Measurements from ENCODE around the gene KCNJ4. TPM values are rescaled to one million over a fixed set of nuclear protein-coding genes. Genes with fewer than 3 reads are reported as not detected.

The KCNJ4 gene
- total RNA-seq, 1 experiment from 2014 or later, result 0.92 TPM

GRCh38 chr22:38501797-38502672, 47.0 kb upstream of the KCNJ4 start:
- H3K27ac ChIP-seq (ENCODE audit: insufficient read length, low read depth, low read length), result no peak overlapping the region
- no peak overlapping the region for H2AK5ac ChIP-seq (ENCODE audit: insufficient read length, low read length)
- no peak overlapping the region for H3K4me2 ChIP-seq (ENCODE audit: insufficient read depth, insufficient read length, low read length)
- no peak overlapping the region for H3K23ac ChIP-seq (ENCODE audit: insufficient read length, low read depth, low read length)
- H2BK15ac ChIP-seq (ENCODE audit: low read depth, low read length), result no peak overlapping the region
- no peak overlapping the region for H4K8ac ChIP-seq (replicated peaks; ENCODE audit: insufficient read length, low read depth, low read length)
- H3K79me2 ChIP-seq (ENCODE audit: insufficient read depth, low read length), result peaks cover 37% of the 10 kb centered on the region; the same call in 1 of the 2 replicates
- H3K27me3 ChIP-seq (ENCODE audit: insufficient read depth, low read length), result no peaks in the 10 kb centered on the region
- no peak overlapping the region for H3K14ac ChIP-seq (ENCODE audit: insufficient read depth, low read length)
- no peak overlapping the region for H3K18ac ChIP-seq (ENCODE audit: insufficient read length, low read depth, low read length)
- no peaks in the 10 kb centered on the region; the same call in 1 of the 2 replicates for H3K4me1 ChIP-seq (ENCODE audit: insufficient read depth, low read length)
- H2BK120ac ChIP-seq (ENCODE audit: low read depth, low read length, poor library complexity, severe bottlenecking), result no peak overlapping the region
- no peak overlapping the region for H2AFZ ChIP-seq (ENCODE audit: low read length)
- TF ChIP-seq CTCF (conservative IDR thresholded peaks at IDR 0.05), result no peak
- whole genome bisulfite sequencing (ENCODE audit: extremely low coverage, insufficient read length, low lambda C conversion rate), result no CpG with 5 or more reads among the region's 10 CpGs
- peaks cover 30 to 33% of the 10 kb centered on the region in 2 experiments for H3K4me1 Mint-ChIP-seq
- peaks cover 7% of the 10 kb centered on the region for H3K23me2 ChIP-seq (ENCODE audit: insufficient read length, low read depth, low read length, poor library complexity, severe bottlenecking)
- peak overlapping the region in 1 of 3 experiments; percentile 79; a peak in 3 of 7 replicates for H3K27ac Mint-ChIP-seq
- H4K20me1 ChIP-seq (ENCODE audit: control insufficient read depth, insufficient read depth, insufficient read length), result no peaks in the 10 kb centered on the region
- no peak overlapping the region for H2BK20ac ChIP-seq (ENCODE audit: low read depth, low read length, poor library complexity, severe bottlenecking)
- no peaks in the 10 kb centered on the region for H3K9me3 ChIP-seq (ENCODE audit: control insufficient read depth, low read depth, low read length)
- H2BK12ac ChIP-seq (ENCODE audit: insufficient read length, low read depth, low read length), result no peak overlapping the region
- no peak overlapping the region for H4K91ac ChIP-seq (ENCODE audit: insufficient read length, low read depth, low read length)
- no peak overlapping the region for H3T11ph ChIP-seq (ENCODE audit: low read length)
- H3K79me1 ChIP-seq (ENCODE audit: insufficient read depth, low read depth, low read length, poor library complexity, severe bottlenecking), result peaks cover 7% of the 10 kb centered on the region
- H3K36me3 Mint-ChIP-seq (ENCODE audit: insufficient read depth in 1 of 3, low read depth in 3 of 3), result peaks cover 59 to 85% (median 80%) of the 10 kb centered on the region in 3 experiments
- H4K5ac ChIP-seq (ENCODE audit: insufficient read length, low read depth, low read length), result no peak overlapping the region
- no peak overlapping the region for H2BK5ac ChIP-seq (ENCODE audit: insufficient read length, low read length)
- H3K56ac ChIP-seq (ENCODE audit: insufficient read length, low read depth, low read length), result no peak overlapping the region
- H3K27me3 Mint-ChIP-seq (ENCODE audit: low read depth), result no peaks in the 10 kb centered on the region; the same call in 1 of the 2 replicates
- H3K9ac ChIP-seq (ENCODE audit: extremely low read depth, insufficient read length, low read length), result no peak overlapping the region
- H3K4me3 Mint-ChIP-seq, result peak overlapping the region in 1 of 2 experiments; percentile 97; a peak in 2 of 5 replicates
- no peak overlapping the region for H3K4ac ChIP-seq (ENCODE audit: low read depth, low read length)
- H3K9me3 Mint-ChIP-seq, result peaks cover 0 to 8% of the 10 kb centered on the region in 2 experiments; a peak in 3 of 5 replicates
- no peak for DNase-seq

Measured in H9 (cell line).